IMR-90 (cell line): ENCODE data around the gene HSP90AA1. TPM values are rescaled to one million over a fixed set of nuclear protein-coding genes. Genes with fewer than 3 reads are reported as not detected.
"Not testable (repeated sequence)": the region's sequence is repeated elsewhere in the genome, so short reads cannot be mapped to it uniquely, and the experiment has no call there.

Source experiments
- ATAC-seq: fragments of 200-7000 bp; cut with Tn5 transposase; 2 replicates; pipeline ENCODE4 v1.9.1; 2020; ENCODE audit warnings: low read depth, mild to moderate bottlenecking, moderate library complexity
- BruUV-seq: library from RNA; stranded (reverse); fragments of 400-500 nt; replicated peaks from 2 replicates; lab custom pipeline; 2021; lab: Mats Ljungman, UMichigan
- CTCF ChIA-PET: fragments of 300-600 bp; formaldehyde crosslinking; extraction: SDS; loops from one replicate; lab custom pipeline; 2021; ENCODE audit warnings: antibody characterized with exemption; lab: Yijun Ruan, JAX
- POLR2A ChIA-PET: fragments of 300-600 bp; sonication (Branson Sonifier 250); formaldehyde crosslinking; loops from one replicate; lab custom pipeline; 2022; ENCODE audit warnings: antibody characterized with exemption; ENCODE audit not compliant: unreplicated experiment; lab: Charles Lee
- DNase-seq: peaks from one replicate; pipeline ENCODE4 v3.0.0; 2013
- H2AFZ ChIP-seq: replicated peaks from 2 replicates; pipeline ENCODE3; 2013; ENCODE audit warnings: low read length, mild to moderate bottlenecking; ENCODE audit not compliant: poor library complexity
- H2AK5ac ChIP-seq: 2 replicates; pipeline ENCODE4 v1.6.1; 2013; ENCODE audit warnings: low read depth, low read length, inconsistent platforms
- H2AK9ac ChIP-seq: replicated peaks from 2 replicates; pipeline ENCODE3; 2013; ENCODE audit warnings: mild to moderate bottlenecking, low read depth, low read length, moderate library complexity; ENCODE audit not compliant: poor library complexity
- H2BK120ac ChIP-seq: 2 replicates; pipeline ENCODE4 v1.6.1; 2013; ENCODE audit warnings: low read depth, low read length, inconsistent platforms
- H2BK15ac ChIP-seq: 3 replicates; pipeline ENCODE4 v1.6.1; 2013; ENCODE audit warnings: low read depth, low read length, inconsistent platforms
- H2BK20ac ChIP-seq: 2 replicates; pipeline ENCODE4 v1.6.1; 2013; ENCODE audit warnings: low read depth, mild to moderate bottlenecking, inconsistent platforms, low read length, moderate library complexity
- H2BK5ac ChIP-seq: 2 replicates; pipeline ENCODE4 v1.6.1; 2013; ENCODE audit warnings: mild to moderate bottlenecking, low read depth, low read length, inconsistent platforms; ENCODE audit not compliant: poor library complexity, severe bottlenecking
- H3K14ac ChIP-seq: replicated peaks from 2 replicates; pipeline ENCODE4 v1.6.1; 2013; ENCODE audit warnings: low read depth, low read length, inconsistent platforms
- H3K18ac ChIP-seq: 2 replicates; pipeline ENCODE4 v1.6.1; 2013; ENCODE audit warnings: low read depth, low read length, control low read depth
- H3K23ac ChIP-seq: 2 replicates; pipeline ENCODE4 v1.6.1; 2013; ENCODE audit warnings: low read depth, low read length, inconsistent platforms
- H3K27ac ChIP-seq: 2 replicates; pipeline ENCODE4 v1.5.1; 2013; ENCODE audit warnings: mild to moderate bottlenecking, control low read depth, low read length; ENCODE audit not compliant: insufficient read depth
- H3K27me3 ChIP-seq: 2 replicates; pipeline ENCODE4 v1.6.1; 2013; ENCODE audit warnings: low read length; ENCODE audit not compliant: control insufficient read depth, insufficient read depth
- H3K36me3 ChIP-seq: 2 replicates; pipeline ENCODE4 v1.6.1; 2013; ENCODE audit warnings: low read length, mixed read lengths; ENCODE audit not compliant: control insufficient read depth, insufficient read depth
- H3K4ac ChIP-seq: 2 replicates; pipeline ENCODE4 v1.6.1; 2013; ENCODE audit warnings: low read depth, low read length, inconsistent platforms
- H3K4me1 ChIP-seq: 2 replicates; pipeline ENCODE4 v1.6.1; 2013; ENCODE audit warnings: low read length, mixed read lengths; ENCODE audit not compliant: control insufficient read depth, insufficient read depth
- H3K4me2 ChIP-seq: 2 replicates; pipeline ENCODE4 v1.6.1; 2013; ENCODE audit warnings: low read depth, mild to moderate bottlenecking, control low read depth, low read length, moderate library complexity
- H3K4me3 ChIP-seq: 2 replicates; pipeline ENCODE4 v1.5.1; 2013; ENCODE audit warnings: low read depth, mild to moderate bottlenecking, control low read depth, low read length, moderate library complexity; ENCODE audit not compliant: insufficient read depth
- H3K56ac ChIP-seq: 2 replicates; pipeline ENCODE4 v1.6.1; 2013; ENCODE audit warnings: low read length, inconsistent platforms; ENCODE audit not compliant: insufficient read depth; ENCODE audit errors: extremely low read depth
- H3K79me1 ChIP-seq, 2 experiments: 2 replicates each; pipeline ENCODE4 v1.6.1; 2013; ENCODE audit warnings: low read length in 2 of 2, inconsistent platforms in 1 of 2, low read depth in 1 of 2
- H3K9ac ChIP-seq: 2 replicates; pipeline ENCODE4 v1.6.1; 2013; ENCODE audit warnings: low read depth, low read length, control low read depth
- H3K9me1 ChIP-seq: 2 replicates; pipeline ENCODE4 v1.6.1; 2013; ENCODE audit warnings: low read length, inconsistent platforms; ENCODE audit not compliant: insufficient read depth
- H3K9me3 ChIP-seq: 2 replicates; pipeline ENCODE4 v1.6.1; 2013; ENCODE audit warnings: low read length; ENCODE audit not compliant: control insufficient read depth, insufficient read depth
- H4K20me1 ChIP-seq: 2 replicates; pipeline ENCODE4 v1.6.1; 2013; ENCODE audit warnings: low read length, inconsistent platforms; ENCODE audit not compliant: insufficient read depth
- H4K5ac ChIP-seq: 2 replicates; pipeline ENCODE4 v1.6.1; 2013; ENCODE audit warnings: mild to moderate bottlenecking, low read depth, low read length, control low read depth
- H4K8ac ChIP-seq, 2 experiments: 2 replicates each; pipeline ENCODE4 v1.6.1; 2013; ENCODE audit warnings: low read depth in 2 of 2, low read length in 2 of 2, control low read depth in 1 of 2, inconsistent platforms in 1 of 2
- H4K91ac ChIP-seq: 2 replicates; pipeline ENCODE4 v1.6.1; 2013; ENCODE audit warnings: low read depth, low read length, inconsistent platforms; ENCODE audit not compliant: insufficient read depth
- WGBS, 2 experiments: methylation state at CpG; one replicate each; pipeline versions ENCODE4 v1.1.5 to v1.1.7; 2013; ENCODE audit warnings: missing lambda C conversion rate in 2 of 2; ENCODE audit not compliant: insufficient read length in 1 of 2; ENCODE audit errors: extremely low coverage in 2 of 2; 5-methylcytosine and 5-hydroxymethylcytosine counted together
- dilution Hi-C: fragments of 300-500 bp; cut with HindIII; formaldehyde crosslinking; loops from one replicate; pipeline ENCODE4 v1.14.3; 2018; ENCODE audit warnings: low sequenced_read_pairs; ENCODE audit not compliant: unreplicated experiment
- in situ Hi-C: fragments of 300-500 bp; cut with MboI; formaldehyde crosslinking; loops from 3 replicates; pipeline ENCODE4 v1.14.3; 2019; ENCODE audit warnings: low sequenced_read_pairs, inconsistent platforms, mixed read lengths
- intact Hi-C: fragments of 100-400 bp; cut with micrococcal nuclease; formaldehyde crosslinking; loops from 2 replicates; pipeline ENCODE4 v1.10.0; 2022
- polyA plus RNA-seq, 3 experiments: library from polyadenylated mRNA; depleted of rRNA; stranded (reverse); fragments of >200 nt; gene quantifications; 2 replicates each; pipeline ENCODE4 v1.2.3, GENCODE V29; 2012; ENCODE audit warnings: low replicate concordance in 1 of 3
- total RNA-seq: library from RNA; depleted of rRNA; stranded (reverse); fragments of >200 nt; gene quantifications from 2 replicates; pipeline ENCODE4 v1.2.3, GENCODE V29; 2012

Gene HSP90AA1
- total and polyA plus RNA-seq, 2 of the 4 experiments (the other 2 are of a cell fraction): 535 to 578 TPM

GRCh38 chr14:102134719-102135118 lies 47.9 kb upstream of the HSP90AA1 start:
- H3K4ac ChIP-seq, intact Hi-C loops, in situ Hi-C loops, ATAC-seq, H3K9me1 ChIP-seq, H3K9ac ChIP-seq, H3K18ac ChIP-seq, H3K23ac ChIP-seq, dilution Hi-C loops, BruUV-seq, H4K8ac ChIP-seq, H3K14ac ChIP-seq, H2BK15ac ChIP-seq, H3K79me1 ChIP-seq, H3K27me3 ChIP-seq, H2BK5ac ChIP-seq, H4K91ac ChIP-seq, H3K9me3 ChIP-seq, H3K27ac ChIP-seq, H3K4me3 ChIP-seq, DNase-seq, CTCF ChIA-PET, H2BK120ac ChIP-seq, H3K4me2 ChIP-seq, H2AFZ ChIP-seq, H2BK20ac ChIP-seq, POLR2A ChIA-PET, H3K4me1 ChIP-seq, H3K56ac ChIP-seq, H2AK5ac ChIP-seq, H3K36me3 ChIP-seq, H4K20me1 ChIP-seq, H2AK9ac ChIP-seq, H4K5ac ChIP-seq: not testable (repeated sequence)
- WGBS, 2 experiments: no CpG with 5 or more reads among the region's 10 CpGs

- POLR2A ChIA-PET, BruUV-seq, H3K14ac ChIP-seq, H3K4me1 ChIP-seq, H3K27me3 ChIP-seq, H3K9me3 ChIP-seq, H3K18ac ChIP-seq, H3K4me2 ChIP-seq, in situ Hi-C loops, H3K56ac ChIP-seq, H3K4me3 ChIP-seq, H3K27ac ChIP-seq, H2AFZ ChIP-seq, H3K36me3 ChIP-seq, H4K5ac ChIP-seq, H2BK120ac ChIP-seq, H4K91ac ChIP-seq, H3K9ac ChIP-seq, H2AK9ac ChIP-seq, H3K23ac ChIP-seq, ATAC-seq, H2AK5ac ChIP-seq, dilution Hi-C loops, H2BK15ac ChIP-seq, H3K4ac ChIP-seq, H4K20me1 ChIP-seq, H2BK5ac ChIP-seq, H3K79me1 ChIP-seq, intact Hi-C loops, CTCF ChIA-PET, H3K9me1 ChIP-seq, H2BK20ac ChIP-seq, DNase-seq, H4K8ac ChIP-seq: not testable (repeated sequence)
- WGBS, 2 experiments: 91% methylated on average over 4 of the region's 9 CpGs; no CpG with 5 or more reads in 1 of the 2 experiments
Measured at GRCh38 chr14:102134021-102134420, 47.2 kb upstream of the HSP90AA1 start.
